Measurements from ENCODE around the gene TOR1A. TPM values are rescaled to one million over a fixed set of nuclear protein-coding genes. Genes with fewer than 3 reads are reported as not detected.

The TOR1A gene
- total RNA-seq, 2 donors from 2014 or later = 24.0 to 26.1 TPM

DNA sequence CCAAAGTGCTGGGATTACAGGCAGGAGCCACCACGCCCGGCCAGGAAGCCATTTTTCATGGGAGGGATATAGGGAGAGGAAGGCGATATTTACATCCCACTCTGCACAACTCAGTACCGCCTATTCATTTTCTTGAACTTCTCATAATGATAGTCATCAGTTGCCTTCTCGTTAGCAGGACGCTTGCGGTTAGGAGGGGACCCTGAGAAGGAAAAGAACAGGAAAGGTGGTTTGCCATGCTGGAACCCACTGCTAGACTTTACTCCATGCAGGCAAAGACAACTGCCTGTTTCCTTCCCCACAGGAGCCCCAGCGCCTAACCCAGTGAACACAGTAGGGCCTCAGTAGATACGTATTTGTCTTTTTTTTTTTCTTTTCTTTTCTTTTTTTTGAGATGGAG, 4.1 kb upstream of the TOR1A start:
- intact Hi-C loops (cut with DNase I) = no loop called here
- no peak for DNase-seq (ENCODE audit: low spot score)

DNA sequence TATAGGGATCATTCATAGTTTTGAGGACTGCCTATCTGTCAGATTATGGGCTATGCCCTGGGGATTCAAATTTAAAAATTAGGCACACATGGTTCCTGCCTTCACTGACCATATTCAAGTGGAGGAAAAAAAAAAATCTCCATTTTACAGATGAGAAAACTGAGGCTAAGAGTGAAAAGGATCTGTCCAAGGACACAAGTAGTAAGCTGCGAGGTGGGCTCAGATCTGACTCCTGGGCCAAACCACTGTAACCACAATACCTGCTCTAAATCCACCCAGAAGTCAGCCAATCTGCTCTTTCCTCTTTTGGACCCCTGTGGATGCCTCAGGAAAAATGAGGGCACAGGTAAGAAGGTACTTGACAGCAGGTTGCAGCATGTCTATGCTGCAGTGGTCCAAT, 2.8 kb upstream of the TOR1A start:
- DNase-seq (ENCODE audit: low spot score) = no peak
- intact Hi-C loops (cut with DNase I) = no loop called here

DNA sequence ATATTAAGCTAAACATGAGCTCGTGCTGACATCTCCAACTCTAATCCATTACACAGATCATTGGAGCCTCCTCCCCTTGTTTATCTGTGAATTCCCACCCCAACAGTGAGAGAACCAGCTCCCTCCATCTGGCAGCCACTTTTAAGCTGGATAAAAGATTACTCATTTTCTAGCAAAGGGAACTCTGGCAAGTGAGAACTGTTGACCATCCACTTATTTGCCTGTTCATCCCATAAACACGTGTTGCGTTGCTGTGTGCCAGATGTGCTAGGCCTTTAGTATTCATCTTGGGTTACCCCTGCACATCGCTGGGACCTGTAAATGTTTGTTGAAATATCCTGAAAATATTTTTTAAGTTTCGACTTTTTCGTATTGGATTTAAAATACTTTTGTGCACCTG, 2.4 kb upstream of the TOR1A start:
- DNase-seq (ENCODE audit: low spot score) = no peak
- intact Hi-C loops (cut with DNase I) = no loop called here

DNA sequence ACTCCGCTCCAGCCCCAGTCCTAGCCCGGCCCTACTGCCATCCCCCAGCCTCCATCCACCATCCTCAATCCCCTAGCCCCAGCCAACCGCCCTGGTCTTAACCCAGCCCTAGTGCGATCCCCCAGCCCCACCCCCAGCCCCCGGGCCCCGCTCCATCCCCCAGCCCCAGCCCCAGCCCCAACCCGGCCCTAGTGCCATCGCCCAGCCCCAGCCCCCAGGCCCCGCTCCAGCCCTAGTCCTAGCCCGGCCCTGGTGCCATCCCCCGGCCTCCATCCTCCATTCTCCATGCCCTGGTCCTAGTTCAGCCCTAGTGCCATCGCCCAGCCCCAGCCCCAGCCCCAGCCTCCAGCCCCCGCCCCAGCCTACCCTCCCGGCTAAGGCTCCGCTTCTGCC, 398 bp downstream of the TOR1A start:
- no peak for DNase-seq (ENCODE audit: low spot score)
- intact Hi-C loops (cut with DNase I) = no loop called here

DNA sequence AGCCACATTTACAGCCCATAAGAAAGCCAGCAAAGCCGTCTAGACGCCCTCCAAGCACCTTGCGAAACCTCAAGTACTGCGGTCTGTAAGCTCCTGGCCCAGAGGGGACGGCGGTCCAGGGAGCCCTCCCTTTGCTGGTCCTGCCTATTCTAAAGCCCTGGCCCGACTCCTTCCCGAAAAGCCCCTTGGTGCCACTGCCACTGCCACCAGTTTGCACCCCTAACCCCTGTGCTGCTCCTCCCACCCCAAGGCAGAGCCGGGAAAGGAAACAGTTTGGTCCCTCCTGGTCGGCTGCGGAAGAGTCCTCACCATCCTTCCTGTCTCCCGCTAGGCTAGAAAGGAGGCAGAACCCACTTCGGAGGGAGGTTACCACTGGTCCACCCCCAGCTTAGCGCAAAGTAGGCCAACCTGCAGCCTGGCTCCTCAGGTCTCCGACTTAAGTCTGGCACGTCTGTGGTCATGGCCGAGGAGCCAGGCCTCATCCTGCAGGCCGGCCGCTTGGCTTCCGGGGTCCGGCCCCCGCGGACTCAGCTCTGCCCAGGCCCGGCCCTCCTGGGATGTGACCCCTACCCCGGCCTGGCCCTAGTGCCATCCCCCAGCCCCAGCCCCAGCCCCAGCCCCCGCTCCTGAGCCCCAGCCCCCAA, 916 bp downstream of the TOR1A start:
- DNase-seq (ENCODE audit: low spot score) = peak; percentile 85
- intact Hi-C loops (cut with DNase I) = no loop called here

DNA sequence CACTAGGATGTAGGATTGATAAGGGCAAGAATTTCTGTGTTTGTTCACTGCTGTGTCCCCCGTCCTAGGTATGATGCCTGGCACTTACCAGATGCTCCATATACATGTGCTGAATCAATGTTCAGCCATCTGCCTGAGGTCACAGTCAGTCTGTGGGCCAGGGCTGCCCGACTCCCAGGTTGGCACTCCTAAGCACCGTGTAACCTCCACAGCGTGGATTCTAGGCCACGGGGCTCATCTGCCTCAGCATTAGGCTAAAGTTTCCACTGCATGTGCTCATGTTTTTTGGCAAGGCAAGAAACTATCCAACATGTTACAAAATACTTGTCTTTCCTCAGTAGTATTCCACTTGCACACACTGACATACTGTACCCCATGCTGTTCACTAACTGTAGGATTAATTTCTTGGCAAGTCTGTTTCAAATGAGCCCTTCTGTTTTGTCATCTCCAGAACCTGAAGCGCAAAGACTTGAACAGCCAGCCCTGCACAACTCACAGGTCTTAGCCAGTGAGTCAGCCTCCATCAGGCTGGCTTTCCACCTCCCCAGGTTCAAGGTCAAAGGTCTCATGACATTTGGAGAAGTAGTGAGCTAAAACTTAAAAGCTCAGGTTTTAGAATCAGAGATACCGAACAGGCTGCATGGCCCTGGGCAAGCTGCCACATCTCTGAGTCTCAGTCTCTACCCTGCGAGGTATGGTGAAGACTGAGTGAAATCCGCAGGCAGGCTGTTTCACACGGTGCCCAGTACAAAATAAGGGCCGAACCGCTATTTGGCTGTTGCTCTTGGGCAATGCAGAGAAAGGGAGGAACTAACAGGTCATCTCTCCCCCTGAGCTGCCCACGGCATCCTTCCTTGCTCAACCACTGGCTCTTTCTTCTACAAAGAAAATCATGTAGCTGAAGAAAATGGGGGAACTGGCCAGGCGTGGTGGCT, 7.2 kb downstream of the TOR1A start:
- intact Hi-C loops (cut with DNase I) = no loop called here
- no peak for DNase-seq (ENCODE audit: low spot score)

DNA sequence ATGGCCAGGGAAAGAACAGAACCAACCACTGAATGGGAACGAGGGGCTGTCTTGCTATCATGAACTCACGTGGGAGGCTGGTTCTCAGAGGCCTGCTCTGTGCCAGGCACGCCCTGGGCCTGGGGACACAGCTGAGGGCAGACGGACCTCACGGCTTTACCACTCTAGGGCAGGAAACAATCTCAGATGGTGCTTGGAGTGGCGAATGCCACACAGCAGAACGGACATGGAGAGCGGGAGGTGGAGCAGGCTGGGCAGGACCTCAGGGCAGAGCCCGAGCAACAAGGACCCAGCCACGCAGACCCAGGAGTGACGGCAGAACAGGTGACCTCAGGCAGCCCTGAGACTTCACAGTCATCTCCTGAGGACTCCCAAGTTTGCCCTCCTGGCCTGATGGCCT, 8.7 kb downstream of the TOR1A start:
- no peak for DNase-seq (ENCODE audit: low spot score)
- intact Hi-C loops (cut with DNase I) = no loop called here

DNA sequence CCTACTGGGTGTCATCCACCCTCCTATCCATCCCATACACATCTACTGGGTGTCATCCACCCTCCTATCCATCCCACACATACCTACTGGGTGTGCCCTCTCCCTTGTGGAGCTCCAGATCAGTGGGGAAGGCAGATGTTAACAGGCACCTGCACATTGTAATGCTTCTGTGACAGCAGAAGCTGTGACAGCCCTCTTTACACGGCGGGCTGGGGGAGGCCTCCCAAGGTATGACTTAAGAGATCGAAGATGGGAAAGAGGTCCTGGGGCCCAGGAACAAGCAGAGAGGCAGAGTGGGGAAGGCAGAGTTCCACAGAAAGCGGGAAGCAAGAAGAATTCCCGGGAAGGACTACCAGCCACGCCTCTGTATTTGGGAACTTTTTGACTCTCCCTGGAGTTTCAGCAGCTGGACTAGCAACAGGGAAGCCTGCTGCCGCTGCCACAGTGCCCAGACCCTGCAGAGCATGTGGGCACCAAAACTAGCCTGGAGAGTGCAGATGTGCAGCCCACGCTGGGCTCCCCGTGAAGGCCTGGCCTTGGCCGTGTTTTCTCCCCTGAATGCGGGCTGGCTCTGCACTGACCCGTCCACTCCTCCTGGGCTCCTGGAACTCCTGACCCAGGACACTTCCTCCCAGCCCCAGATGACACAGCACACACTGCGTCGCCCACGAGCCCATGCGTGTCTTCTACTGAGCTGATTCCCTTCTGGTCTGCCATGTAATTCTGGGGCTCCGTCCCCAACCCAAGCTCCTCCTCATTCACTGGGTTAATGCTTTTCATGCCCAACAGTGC, 9.3 kb downstream of the TOR1A start:
- intact Hi-C loops (cut with DNase I) = no loop called here
- DNase-seq (ENCODE audit: low spot score) = no peak

DNA sequence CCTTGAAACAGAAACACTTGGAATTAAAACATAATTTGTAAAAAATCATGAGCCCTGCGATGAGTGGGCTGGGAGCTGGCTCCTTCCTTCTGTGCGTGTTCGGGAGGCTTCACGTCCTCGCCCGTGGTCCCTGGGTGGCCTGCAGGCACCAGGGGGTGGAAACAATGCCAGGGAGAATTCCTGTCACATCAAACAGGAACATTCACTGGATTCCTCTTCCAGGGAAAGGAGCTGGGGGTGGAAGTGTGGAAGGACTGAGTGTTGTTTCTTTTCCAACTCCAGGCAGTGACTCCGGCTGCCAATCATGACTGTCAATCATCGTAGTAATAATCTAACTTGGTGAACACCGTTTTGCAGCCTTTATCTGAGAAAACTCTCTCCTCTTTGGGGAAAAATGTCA, 10.3 kb downstream of the TOR1A start:
- intact Hi-C loops (cut with DNase I) = loop anchor here in 1 of 2 donors (1.0 kb wide), 1 partner anchor 20 kb away; no protein-coding TSS in a partner anchor

DNA sequence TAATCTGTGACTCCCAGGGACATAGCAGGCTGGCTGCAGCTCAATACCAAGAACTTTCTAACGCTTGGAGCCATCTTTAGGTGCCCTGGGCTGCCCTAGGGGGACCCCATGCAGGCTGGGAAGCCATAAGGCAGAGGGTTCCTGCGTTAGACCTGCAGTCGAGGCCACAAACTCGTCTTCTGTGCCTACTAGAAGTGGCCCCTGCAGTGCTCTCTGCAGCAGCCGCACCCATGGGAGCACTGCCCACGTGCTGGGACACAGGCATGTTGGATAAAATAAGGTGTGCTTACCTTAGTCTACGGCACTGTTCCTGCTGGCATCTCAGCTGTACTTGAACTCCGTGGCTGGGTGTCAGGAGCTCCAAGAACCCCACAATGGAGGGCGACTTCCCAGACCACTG, 11.6 kb downstream of the TOR1A start:
- intact Hi-C loops (cut with DNase I) = no loop called here

More for the DNA sequence above, 10.3 kb downstream of the TOR1A start:
- no peak for DNase-seq (ENCODE audit: low spot score)

DNA sequence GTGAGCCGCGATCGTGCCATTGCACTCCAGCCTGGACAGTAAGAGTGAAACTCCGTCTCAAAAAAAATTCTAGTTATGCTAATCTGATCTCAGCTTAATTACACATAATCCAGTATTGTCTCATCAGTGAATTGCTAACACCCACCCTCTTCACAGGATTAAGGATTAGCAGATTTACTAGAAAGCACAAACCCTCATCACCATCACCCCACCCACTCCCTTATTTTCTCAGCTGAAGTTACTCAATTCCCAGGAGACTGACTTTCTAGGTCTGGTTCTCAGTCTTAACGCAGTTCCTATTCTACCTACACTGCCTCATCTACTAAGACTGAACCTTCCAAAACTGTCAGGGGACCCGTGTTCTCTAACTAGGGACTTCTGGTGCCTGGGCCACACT, 12.0 kb downstream of the TOR1A start:
- intact Hi-C loops (cut with DNase I) = no loop called here
- no peak for DNase-seq (ENCODE audit: low spot score)

More for the DNA sequence above, 11.6 kb downstream of the TOR1A start:
- no peak for DNase-seq (ENCODE audit: low spot score)

DNA sequence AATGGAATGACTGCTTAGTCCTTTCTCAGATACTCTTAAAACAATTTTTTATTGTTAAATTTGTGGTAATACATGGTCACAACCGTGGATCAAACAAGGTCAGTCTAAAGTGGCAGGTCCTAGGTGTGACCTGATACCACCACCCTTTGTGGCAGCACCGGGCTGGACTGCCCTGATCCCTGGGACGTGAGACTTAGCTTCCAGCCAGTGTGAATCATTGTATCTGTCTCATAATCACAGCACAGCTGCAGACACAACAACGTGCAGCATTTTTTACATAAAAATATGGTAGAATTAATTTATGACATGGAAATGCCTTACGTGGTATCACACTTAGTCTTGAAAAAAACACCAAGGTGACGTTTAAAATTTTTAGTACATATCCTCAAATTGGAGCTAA, 13.1 kb downstream of the TOR1A start:
- DNase-seq (ENCODE audit: low spot score) = no peak

DNA sequence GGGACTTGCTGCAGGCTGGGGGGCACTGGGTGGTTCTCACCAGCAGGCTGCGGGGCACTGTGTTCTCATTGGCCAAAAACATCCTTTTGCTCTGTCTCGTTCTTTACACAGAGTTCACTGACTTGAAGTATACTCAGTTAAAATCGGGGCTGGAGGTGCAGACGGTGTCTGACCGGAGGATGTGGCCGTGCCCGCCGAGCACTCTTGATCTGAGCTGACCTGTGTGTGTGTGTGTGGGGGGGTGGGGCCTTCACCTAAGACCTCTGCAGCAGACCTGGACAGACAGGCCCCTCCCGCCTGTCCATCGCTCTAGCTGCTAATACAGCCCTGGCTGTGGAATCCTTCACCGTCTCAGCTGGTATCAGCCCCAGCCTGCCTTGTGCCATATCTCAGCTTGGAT, 13.8 kb downstream of the TOR1A start:
- DNase-seq (ENCODE audit: low spot score) = no peak
- intact Hi-C loops (cut with DNase I) = no loop called here

More for the DNA sequence above, 13.1 kb downstream of the TOR1A start:
- intact Hi-C loops (cut with DNase I) = no loop called here

DNA sequence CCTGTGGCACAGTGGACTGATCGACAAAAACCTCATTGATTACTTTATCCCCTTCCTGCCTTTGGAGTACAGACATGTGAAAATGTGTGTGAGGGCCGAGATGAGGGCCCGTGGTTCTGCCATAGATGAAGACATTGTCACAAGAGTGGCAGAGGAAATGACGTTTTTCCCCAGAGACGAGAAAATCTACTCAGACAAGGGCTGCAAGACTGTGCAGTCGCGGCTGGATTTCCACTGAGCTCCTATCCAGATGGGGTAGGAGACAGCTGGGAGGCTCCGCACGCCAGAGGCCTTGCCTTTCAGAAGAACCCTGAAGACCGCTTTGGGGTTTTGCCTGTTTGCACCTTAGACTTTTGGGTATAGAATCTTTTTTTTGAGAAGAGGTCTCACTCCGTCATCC, 14.6 kb downstream of the TOR1A start:
- intact Hi-C loops (cut with DNase I) = no loop called here
- DNase-seq (ENCODE audit: low spot score) = no peak

DNA sequence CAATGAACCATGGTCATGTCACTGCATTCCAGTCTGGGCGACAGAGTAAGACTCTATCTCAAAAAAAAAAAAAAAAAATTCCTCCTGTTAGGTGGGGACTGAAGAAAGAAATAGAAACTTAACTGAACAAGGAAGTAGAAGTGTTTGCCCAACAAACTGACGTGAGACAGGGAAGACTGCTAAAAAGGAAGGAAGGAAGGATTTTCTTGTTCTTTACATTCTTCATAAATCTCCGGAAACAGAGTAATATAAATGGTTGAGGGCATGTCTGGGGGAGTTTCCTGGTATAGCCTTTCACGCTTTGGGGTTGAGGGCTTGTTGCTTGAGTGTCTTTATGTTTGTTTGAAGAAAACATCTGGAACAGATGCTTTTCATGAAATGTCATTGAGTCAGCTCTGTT, 17.9 kb downstream of the TOR1A start:
- intact Hi-C loops (cut with DNase I) = no loop called here
- DNase-seq (ENCODE audit: low spot score) = no peak

DNA sequence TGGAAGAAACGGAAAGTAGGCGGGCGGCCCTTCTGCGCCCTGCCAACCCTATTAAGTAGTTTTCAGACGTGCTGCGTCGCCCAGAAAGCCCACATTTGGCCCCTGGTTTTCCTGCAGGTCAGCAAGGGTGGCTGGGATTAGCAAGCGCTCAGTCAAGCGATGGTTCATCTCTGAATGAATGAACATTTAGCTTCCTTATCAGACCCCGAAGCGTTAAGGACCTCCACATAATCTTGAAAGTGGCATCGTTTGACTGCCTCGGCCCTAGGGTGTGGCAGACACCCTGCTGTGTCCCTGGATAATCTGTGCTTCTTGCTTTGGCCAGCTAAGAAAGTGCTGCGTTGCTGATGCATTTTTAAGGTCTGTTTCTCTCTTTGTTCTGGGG, 20.3 kb downstream of the TOR1A start:
- intact Hi-C loops (cut with DNase I) = no loop called here
- no peak for DNase-seq (ENCODE audit: low spot score)

DNA sequence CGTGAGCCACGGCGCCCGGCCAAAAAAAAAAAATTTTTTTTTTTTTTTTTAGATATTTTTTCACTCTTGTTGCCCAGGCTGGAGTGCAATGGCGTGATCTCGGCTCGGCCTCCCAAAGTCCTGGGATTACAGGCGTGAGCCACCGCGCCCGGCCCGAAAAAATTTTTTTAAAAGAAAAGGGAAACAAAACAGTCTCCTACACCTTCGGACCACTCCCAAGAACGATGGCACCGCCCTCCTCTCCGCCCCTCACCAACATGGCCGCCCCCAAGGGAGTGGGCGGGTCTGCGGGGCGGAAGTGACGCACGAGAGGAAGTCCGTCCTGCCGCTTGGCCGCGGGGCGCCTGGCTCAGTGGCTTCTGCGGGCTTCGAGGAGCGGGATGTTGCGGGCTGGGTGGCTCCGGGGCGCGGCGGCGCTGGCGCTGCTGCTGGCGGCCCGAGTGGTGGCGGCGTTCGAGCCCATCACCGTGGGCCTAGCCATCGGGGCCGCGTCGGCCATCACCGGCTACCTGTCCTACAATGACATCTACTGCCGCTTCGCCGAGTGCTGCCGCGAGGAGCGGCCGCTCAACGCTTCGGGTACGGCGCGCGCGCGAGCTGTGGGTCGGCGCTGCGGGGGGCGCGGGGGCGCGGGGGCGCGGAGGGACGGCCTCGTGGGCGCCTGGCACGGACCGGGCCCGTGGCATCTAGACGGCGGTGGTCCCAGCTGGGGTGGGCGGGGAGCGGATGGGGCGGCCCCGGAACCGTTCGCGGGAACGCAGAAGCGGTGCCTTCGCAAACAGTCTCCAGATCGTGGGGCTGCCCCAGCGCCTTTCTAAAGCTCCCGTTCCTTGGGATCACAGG, 20.9 kb downstream of the TOR1A start, which contains the start of gene TOR1B:
Gene TOR1B (plus strand): TSS at position 352 of the 843 bp plus-strand sequence. CDS start 29 bp downstream, at position 381.
- DNase-seq (ENCODE audit: low spot score) = peak; percentile 99
- intact Hi-C loops (cut with DNase I) = no loop called here

DNA sequence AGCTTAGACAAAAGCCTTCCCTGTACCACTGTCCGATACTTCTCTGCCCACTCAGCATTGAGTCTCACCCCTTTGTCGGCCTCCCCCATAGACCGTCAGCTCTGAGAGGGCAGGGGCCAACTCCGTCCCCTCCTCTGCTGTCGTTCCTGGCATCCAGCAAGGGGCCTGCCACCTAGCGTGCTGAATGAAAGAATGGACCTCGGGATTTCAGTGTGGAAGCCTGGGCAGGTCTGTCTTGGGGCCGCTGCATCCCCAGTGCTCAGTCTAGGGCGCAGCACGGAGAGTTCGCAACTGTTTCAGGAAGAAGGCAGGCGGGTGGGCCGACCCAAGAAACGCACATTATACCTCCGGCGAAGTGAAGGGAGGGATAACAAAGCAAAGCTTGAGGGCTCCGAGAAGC, 22.4 kb downstream of the TOR1A start:
- intact Hi-C loops (cut with DNase I) = no loop called here
- DNase-seq (ENCODE audit: low spot score) = no peak

DNA sequence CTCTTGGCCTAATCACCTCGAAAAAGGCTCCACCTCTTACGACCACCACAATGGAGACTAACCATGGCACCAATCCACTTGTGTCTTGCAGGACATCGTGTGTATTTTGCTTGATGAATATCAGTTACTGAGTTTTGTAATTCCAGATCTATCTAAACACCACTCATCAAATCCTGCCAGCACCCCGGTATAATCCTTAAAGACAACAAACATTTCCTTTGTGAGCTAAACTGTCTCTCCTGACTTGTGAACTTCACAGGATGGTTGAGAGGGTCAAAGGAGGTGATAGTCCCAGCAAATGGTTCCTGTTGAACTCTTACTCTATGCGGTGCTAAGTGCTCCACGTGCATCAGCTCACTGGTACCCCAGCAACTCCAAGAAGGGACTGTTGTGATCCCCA, 25.0 kb downstream of the TOR1A start:
- intact Hi-C loops (cut with DNase I) = no loop called here
- DNase-seq (ENCODE audit: low spot score) = no peak
